HL-60 (cell line): ENCODE results near the gene AAK1.

Source experiments
- CTCF ChIP-seq: IDR thresholded peaks from one replicate; pipeline ENCODE4 v1.5.1; 2011; ENCODE audit warnings: low read length, control low read depth, inconsistent platforms; ENCODE audit not compliant: insufficient read depth
- REST ChIP-seq: IDR thresholded peaks from 2 replicates; pipeline ENCODE4 v1.6.1; 2012; ENCODE audit warnings: low read depth; ENCODE audit not compliant: insufficient replicate concordance

- TF ChIP-seq REST (no peak), CTCF (no peak)
These were observed 44.6 kb upstream of the AAK1 start for GRCh38 chr2:69687971-69688611.
